A549 (cell line): ENCODE results near the gene YPEL1. TPM values are rescaled to one million over a fixed set of nuclear protein-coding genes. Genes with fewer than 3 reads are reported as not detected.

ENCODE experiments used
- ATAC-seq, 2 experiments: fragments of 200-7000 bp in 1 of 2; fragments of >200 bp in 1 of 2; cut with Nextera tagmentation in 1 of 2; cut with Tn5 transposase in 1 of 2; 3 replicates each; pipeline versions ENCODE4 v1.8.0 to v1.9.1; 2018 to 2020; ENCODE audit warnings: mild to moderate bottlenecking in 1 of 2, moderate library complexity in 1 of 2
- CTCF ChIA-PET: fragments of 300-600 bp; sonication (Branson Sonifier 250); formaldehyde crosslinking; extraction: SDS; loops from one replicate; lab custom pipeline; 2021; ENCODE audit warnings: antibody characterized with exemption, inconsistent platforms; lab: Yijun Ruan, JAX
- POLR2A ChIA-PET: fragments of 350-600 bp; formaldehyde crosslinking; extraction: SDS; loops from one replicate; lab custom pipeline; 2021; ENCODE audit warnings: antibody characterized with exemption, inconsistent platforms; lab: Yijun Ruan, JAX
- DNase-seq, 2 experiments: peaks; one replicate each; pipeline versions ENCODE4 v3.0.0 to v3.0.0-alpha.2; 2011 to 2016; ENCODE audit warnings: low read depth in 1 of 2, low spot score in 1 of 2
- FAIRE-seq: peaks from 2 replicates; lab custom pipeline; 2011; peaks lifted over from hg19 to GRCh38; lab: Jason Lieb, UNC
- H3K27ac ChIP-seq, 2 experiments: fragments of >200 bp; sonication (Bioruptor Twin); formaldehyde crosslinking; 3 replicates each; pipeline ENCODE4 v1.5.1; 2016 to 2017
- H3K4me1 ChIP-seq: fragments of >200 bp; sonication (Bioruptor Twin); formaldehyde crosslinking; 3 replicates; pipeline ENCODE4 v1.6.1; 2016
- H3K4me2 ChIP-seq: fragments of >200 bp; sonication (Bioruptor Twin); formaldehyde crosslinking; 3 replicates; pipeline ENCODE4 v1.6.1; 2016
- H3K4me3 ChIP-seq: fragments of >200 bp; sonication (Bioruptor Twin); formaldehyde crosslinking; 3 replicates; pipeline ENCODE4 v1.5.1; 2016
- H3K9me3 ChIP-seq: fragments of >200 bp; sonication (Bioruptor Twin); formaldehyde crosslinking; 3 replicates; pipeline ENCODE4 v1.6.1; 2016
- BCL3 ChIP-seq: fragments of >200 bp; sonication (Bioruptor Twin); formaldehyde crosslinking; IDR thresholded peaks from 3 replicates; pipeline ENCODE4 v1.6.1; 2016
- CBX2 ChIP-seq: fragments of 200-600 bp; sonication (generic); IDR thresholded peaks from 2 replicates; pipeline ENCODE4 v1.6.1; 2016; ENCODE audit warnings: low read depth, mild to moderate bottlenecking, borderline replicate concordance
- CEBPB ChIP-seq, 2 experiments: fragments of >200 bp in 1 of 2; sonication (Bioruptor Twin) in 1 of 2; formaldehyde crosslinking in 1 of 2; IDR thresholded peaks; 2 replicates each; pipeline ENCODE4 v1.6.1; 2012 to 2016
- CHD2 ChIP-seq: fragments of 150-350 bp; IDR thresholded peaks from 2 replicates; pipeline ENCODE4 v1.6.1; 2014; ENCODE audit warnings: low read length; ENCODE audit not compliant: partially characterized antibody
- CHD4 ChIP-seq: fragments of 200-600 bp; sonication (generic); IDR thresholded peaks from 2 replicates; pipeline ENCODE4 v1.6.1; 2016; ENCODE audit warnings: antibody characterized with exemption, mild to moderate bottlenecking, borderline replicate concordance
- ELK1 ChIP-seq: fragments of 150-350 bp; IDR thresholded peaks from 2 replicates; pipeline ENCODE4 v1.6.1; 2014; ENCODE audit warnings: low read depth, mild to moderate bottlenecking, low read length
- FOXS1 ChIP-seq: fragments of 250-450 bp; sonication (Bioruptor Pico); IDR thresholded peaks from 2 replicates; pipeline ENCODE4 v1.5.0; 2020; ENCODE audit warnings: mild to moderate bottlenecking, moderate library complexity
- HDAC2 ChIP-seq: fragments of 200-600 bp; sonication (generic); IDR thresholded peaks from 2 replicates; pipeline ENCODE4 v1.6.1; 2016
- JUNB ChIP-seq: fragments of >200 bp; sonication (Bioruptor Twin); formaldehyde crosslinking; IDR thresholded peaks from 2 replicates; pipeline ENCODE4 v1.6.1; 2016
- KDM5A ChIP-seq: fragments of 200-600 bp; sonication (generic); IDR thresholded peaks from 2 replicates; pipeline ENCODE4 v1.6.1; 2016; ENCODE audit warnings: antibody characterized with exemption, mild to moderate bottlenecking
- MAFK ChIP-seq: fragments of 450-650 bp; IDR thresholded peaks from 2 replicates; pipeline ENCODE4 v1.6.1; 2014; ENCODE audit not compliant: partially characterized antibody
- MYC ChIP-seq: IDR thresholded peaks from 2 replicates; pipeline ENCODE4 v1.6.1; 2012; ENCODE audit warnings: mild to moderate bottlenecking, inconsistent platforms, low read length, improper control_type of control experiment, borderline replicate concordance
- NFE2L2 ChIP-seq: fragments of 150-350 bp; conservative IDR thresholded peaks from 2 replicates; pipeline ENCODE4 v1.6.1; 2014; ENCODE audit warnings: low read length
- NPAS2 ChIP-seq: fragments of 250-450 bp; sonication (Bioruptor Pico); IDR thresholded peaks from 2 replicates; pipeline ENCODE4 v1.8.0; 2022; ENCODE audit warnings: mild to moderate bottlenecking, moderate library complexity, borderline replicate concordance
- POLR2A ChIP-seq: IDR thresholded peaks from 2 replicates; pipeline ENCODE4 v1.6.1; 2012; ENCODE audit warnings: mild to moderate bottlenecking, low read length
- POLR2AphosphoS2 ChIP-seq: conservative IDR thresholded peaks from 2 replicates; pipeline ENCODE4 v1.6.1; 2012; ENCODE audit warnings: low read length, improper control_type of control experiment, inconsistent platforms
- RAD21 ChIP-seq, 2 experiments: fragments of >200 bp in 1 of 2; sonication (Bioruptor Twin) in 1 of 2; formaldehyde crosslinking in 1 of 2; IDR thresholded peaks in 1 of 2; conservative IDR thresholded peaks in 1 of 2; 2 replicates in 1 of 2; 3 replicates in 1 of 2; pipeline ENCODE4 v1.6.1; 2012 to 2018; ENCODE audit warnings: inconsistent platforms in 1 of 2
- RCOR1 ChIP-seq: fragments of 150-350 bp; IDR thresholded peaks from 2 replicates; pipeline ENCODE4 v1.6.1; 2014; ENCODE audit warnings: antibody characterized with exemption, low read length, low read depth
- RFX5 ChIP-seq: fragments of 450-650 bp; IDR thresholded peaks from 2 replicates; pipeline ENCODE4 v1.7.1; 2014; ENCODE audit warnings: antibody characterized with exemption, mild to moderate bottlenecking, moderate library complexity
- RNF2 ChIP-seq: fragments of 200-600 bp; sonication (generic); IDR thresholded peaks from 2 replicates; pipeline ENCODE4 v1.6.1; 2016; ENCODE audit warnings: low read depth, mild to moderate bottlenecking, antibody characterized with exemption, moderate library complexity, borderline replicate concordance
- SMC3 ChIP-seq: fragments of >200 bp; sonication (Bioruptor Twin); formaldehyde crosslinking; IDR thresholded peaks from 3 replicates; pipeline ENCODE4 v1.6.1; 2018; ENCODE audit warnings: inconsistent platforms
- TP53 ChIP-seq: fragments of 250-450 bp; sonication (Bioruptor Pico); IDR thresholded peaks from 2 replicates; pipeline ENCODE4 v1.5.0; 2021; ENCODE audit warnings: mild to moderate bottlenecking, moderate library complexity
- ZC3H11A ChIP-seq: fragments of 450-650 bp; IDR thresholded peaks from 2 replicates; pipeline ENCODE4 v1.6.1; 2014; ENCODE audit warnings: antibody characterized with exemption, mild to moderate bottlenecking
- ZNF302 ChIP-seq: fragments of 250-450 bp; sonication (Bioruptor Pico); IDR thresholded peaks from 2 replicates; pipeline ENCODE4 v1.9.0; 2021; ENCODE audit warnings: inconsistent platforms, mild to moderate bottlenecking, moderate library complexity
- WGBS: methylation state at CpG from one replicate; pipeline ENCODE4 v1.1.6; 2017; ENCODE audit errors: missing lambda C conversion rate; 5-methylcytosine and 5-hydroxymethylcytosine counted together
- polyA plus RNA-seq, 4 experiments: library from polyadenylated mRNA; depleted of rRNA in 3 of 4; stranded (reverse); fragments of >200 nt; fragmentation: RNase III in 1 of 4; extraction: RNeasy Plus Mini Kit Qiagen cat#74134 plus additional on column Dnase treatment in 1 of 4; gene quantifications; 2 replicates in 3 of 4; 3 replicates in 1 of 4; pipeline ENCODE4 v1.2.3, GENCODE V29; 2011 to 2017
- TF ChIP-seq, protein P1 (sequence below): fragments of 450-650 bp; IDR thresholded peaks from 2 replicates; pipeline ENCODE4 v1.6.1; 2014; ENCODE audit warnings: antibody characterized with exemption
- TF ChIP-seq, protein P2 (sequence below): IDR thresholded peaks from 2 replicates; pipeline ENCODE4 v1.6.1; 2012
- TF ChIP-seq, protein P3 (sequence below): IDR thresholded peaks from 2 replicates; pipeline ENCODE4 v1.6.1; 2012
- TF ChIP-seq, protein P4 (sequence below): fragments of 250-450 bp; sonication (Bioruptor Pico); IDR thresholded peaks from 2 replicates; pipeline ENCODE4 v1.5.0; 2021; ENCODE audit warnings: mild to moderate bottlenecking, moderate library complexity, borderline replicate concordance

The YPEL1 gene
- polyA plus RNA-seq, 2 of the 4 experiments (the other 2 are of a cell fraction): 0.22 to 0.59 TPM

DNA sequence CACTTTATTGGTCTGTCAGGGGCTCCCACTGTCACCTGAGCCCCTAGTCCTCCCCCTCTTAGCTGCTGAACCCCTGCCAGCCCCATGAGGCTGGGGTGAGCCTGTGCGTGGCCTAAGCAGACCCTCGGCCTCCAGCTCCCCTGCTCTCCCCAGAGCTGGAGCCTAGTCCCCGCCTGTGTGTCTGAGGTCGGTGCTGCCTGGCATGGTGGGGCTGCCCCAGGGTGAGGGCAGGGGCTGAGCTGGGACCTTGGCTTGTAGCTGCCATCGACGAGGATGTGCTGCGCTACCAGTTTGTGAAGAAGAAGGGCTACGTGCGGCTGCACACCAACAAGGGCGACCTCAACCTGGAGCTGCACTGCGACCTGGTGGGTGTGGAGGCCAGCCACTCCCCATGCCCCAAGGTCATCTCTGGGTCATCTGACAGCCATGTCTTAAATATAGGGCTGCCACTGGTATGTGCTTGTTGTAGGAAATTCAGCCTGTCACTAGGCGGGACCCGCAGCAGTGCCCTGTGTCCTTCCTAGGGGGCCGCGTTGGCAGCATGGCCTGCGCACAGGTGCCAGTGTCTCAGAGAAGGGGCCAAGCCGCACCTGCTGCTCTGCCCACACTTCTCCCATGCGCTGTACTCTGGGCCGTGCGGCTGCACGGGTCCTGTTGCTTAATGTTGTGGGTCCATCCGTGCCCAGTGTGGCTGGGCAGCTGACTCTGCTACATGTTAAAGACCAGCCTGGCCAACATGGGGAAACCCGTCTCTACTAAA, 48.8 kb downstream of the YPEL1 start:
- 86% methylated on average over 4 of the region's 23 CpGs for WGBS
- POLR2A ChIA-PET: no interaction called here

DNA sequence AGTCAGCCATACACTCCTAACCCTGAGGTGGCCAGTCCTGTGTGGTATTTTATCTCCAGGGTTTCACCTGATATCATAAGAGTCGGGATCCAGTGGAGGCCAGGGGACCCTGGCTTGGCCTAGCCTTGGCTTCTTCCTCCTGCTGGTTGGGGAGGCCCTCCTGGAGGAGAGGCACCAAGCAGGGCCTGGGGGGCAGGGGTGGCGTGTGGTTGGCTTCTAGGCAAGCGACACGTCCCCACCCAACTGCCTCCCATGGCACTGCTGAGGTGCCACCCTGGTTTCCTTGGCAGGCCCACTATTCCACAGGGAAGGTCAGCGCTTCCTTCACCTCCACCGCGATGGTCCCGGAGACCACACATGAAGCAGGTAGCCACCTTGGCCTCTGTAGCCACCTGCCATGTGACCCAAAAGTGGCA, 49.4 kb downstream of the YPEL1 start:
- H3K9me3 ChIP-seq: no peaks in the 10 kb centered on the region
- TF ChIP-seq, protein P1, sequence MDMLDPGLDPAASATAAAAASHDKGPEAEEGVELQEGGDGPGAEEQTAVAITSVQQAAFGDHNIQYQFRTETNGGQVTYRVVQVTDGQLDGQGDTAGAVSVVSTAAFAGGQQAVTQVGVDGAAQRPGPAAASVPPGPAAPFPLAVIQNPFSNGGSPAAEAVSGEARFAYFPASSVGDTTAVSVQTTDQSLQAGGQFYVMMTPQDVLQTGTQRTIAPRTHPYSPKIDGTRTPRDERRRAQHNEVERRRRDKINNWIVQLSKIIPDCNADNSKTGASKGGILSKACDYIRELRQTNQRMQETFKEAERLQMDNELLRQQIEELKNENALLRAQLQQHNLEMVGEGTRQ: no peak
- TF ChIP-seq CHD4 (no peak), SMC3 (no peak)
- ChIA-PET POLR2A (no interaction called here), CTCF (interaction anchor here (1.4 kb wide), 1 partner anchor 11 kb away, joined by 5 read pairs; no protein-coding TSS in a partner anchor)
- no peak for ATAC-seq
- WGBS: 90% methylated on average over 5 of the region's 8 CpGs
- no peak for DNase-seq
- H3K4me2 ChIP-seq: no peak overlapping the region
- H3K4me3 ChIP-seq: no peak overlapping the region
- no peaks in the 10 kb centered on the region for H3K4me1 ChIP-seq
- FAIRE-seq: no peak
- no peak overlapping the region for H3K27ac ChIP-seq

More for the DNA sequence above, 48.8 kb downstream of the YPEL1 start:
- no peak for FAIRE-seq
- no peak for ATAC-seq
- Histone ChIP-seq H3K4me2 (no peak overlapping the region), H3K9me3 (no peaks in the 10 kb centered on the region), H3K4me3 (no peak overlapping the region), H3K4me1 (no peaks in the 10 kb centered on the region), H3K27ac (no peak overlapping the region)
- TF ChIP-seq CHD2 (no peak), ZC3H11A (no peak), NPAS2 (CRISPR knock-in tag) (no peak), BCL3 (no peak), ZNF302 (CRISPR knock-in tag) (no peak), JUNB (no peak), CHD4 (no peak), RCOR1 (no peak), TP53 (CRISPR knock-in tag) (no peak), CEBPB (IDR thresholded peaks at IDR 0.05) (no peak), RFX5 (no peak), RAD21 (conservative IDR thresholded peaks at IDR 0.05 in 1 of 2, IDR thresholded peaks at IDR 0.05 in 1 of 2) (no peak), FOXS1 (CRISPR knock-in tag) (no peak), KDM5A (no peak), MAFK (no peak), CBX2 (no peak), NFE2L2 (no peak), HDAC2 (no peak)
- TF ChIP-seq, protein P2, sequence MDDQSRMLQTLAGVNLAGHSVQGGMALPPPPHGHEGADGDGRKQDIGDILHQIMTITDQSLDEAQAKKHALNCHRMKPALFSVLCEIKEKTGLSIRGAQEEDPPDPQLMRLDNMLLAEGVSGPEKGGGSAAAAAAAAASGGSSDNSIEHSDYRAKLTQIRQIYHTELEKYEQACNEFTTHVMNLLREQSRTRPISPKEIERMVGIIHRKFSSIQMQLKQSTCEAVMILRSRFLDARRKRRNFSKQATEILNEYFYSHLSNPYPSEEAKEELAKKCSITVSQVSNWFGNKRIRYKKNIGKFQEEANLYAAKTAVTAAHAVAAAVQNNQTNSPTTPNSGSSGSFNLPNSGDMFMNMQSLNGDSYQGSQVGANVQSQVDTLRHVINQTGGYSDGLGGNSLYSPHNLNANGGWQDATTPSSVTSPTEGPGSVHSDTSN: no peak
- CTCF ChIA-PET: interaction anchor here (1.1 to 1.4 kb wide), 2 partner anchors 10 to 12 kb away, joined by 3 to 5 read pairs; no protein-coding TSS in a partner anchor
- no peak for DNase-seq

DNA sequence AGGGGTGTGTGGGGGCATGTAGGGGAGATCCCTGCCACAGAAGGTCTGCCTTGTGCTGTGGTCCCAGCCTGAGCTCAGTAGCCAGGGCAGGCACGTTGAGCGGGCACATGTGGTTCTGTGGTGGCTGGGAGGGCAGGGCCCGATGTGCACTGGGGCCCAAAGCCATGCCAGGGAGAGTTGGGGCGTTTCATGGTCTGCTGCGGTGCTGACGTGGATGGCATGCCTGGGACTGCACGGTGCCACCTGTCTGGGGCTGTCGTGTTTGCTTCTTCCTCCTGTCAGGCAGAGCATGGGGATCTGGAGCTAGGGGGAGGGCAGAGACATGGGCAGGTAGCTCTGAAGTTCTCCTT, 50.5 kb downstream of the YPEL1 start:
- no peak for ATAC-seq
- Histone ChIP-seq H3K4me3 (no peak overlapping the region), H3K9me3 (no peaks in the 10 kb centered on the region), H3K27ac (no peak overlapping the region), H3K4me2 (no peak overlapping the region), H3K4me1 (no peaks in the 10 kb centered on the region)
- no peak for DNase-seq
- WGBS: 91% methylated on average over 7 of the region's 8 CpGs
- ChIA-PET CTCF (interaction anchor here (0.6 kb wide), 1 partner anchor 41 kb away, joined by 4 read pairs; no protein-coding TSS in a partner anchor), POLR2A (no interaction called here)
- FAIRE-seq: no peak
- no peak for TF ChIP-seq POLR2AphosphoS2
- TF ChIP-seq ELK1: no peak
- no peak for TF ChIP-seq POLR2A
- TF ChIP-seq, protein P3, sequence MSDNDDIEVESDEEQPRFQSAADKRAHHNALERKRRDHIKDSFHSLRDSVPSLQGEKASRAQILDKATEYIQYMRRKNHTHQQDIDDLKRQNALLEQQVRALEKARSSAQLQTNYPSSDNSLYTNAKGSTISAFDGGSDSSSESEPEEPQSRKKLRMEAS: no peak
- TF ChIP-seq, protein P4, sequence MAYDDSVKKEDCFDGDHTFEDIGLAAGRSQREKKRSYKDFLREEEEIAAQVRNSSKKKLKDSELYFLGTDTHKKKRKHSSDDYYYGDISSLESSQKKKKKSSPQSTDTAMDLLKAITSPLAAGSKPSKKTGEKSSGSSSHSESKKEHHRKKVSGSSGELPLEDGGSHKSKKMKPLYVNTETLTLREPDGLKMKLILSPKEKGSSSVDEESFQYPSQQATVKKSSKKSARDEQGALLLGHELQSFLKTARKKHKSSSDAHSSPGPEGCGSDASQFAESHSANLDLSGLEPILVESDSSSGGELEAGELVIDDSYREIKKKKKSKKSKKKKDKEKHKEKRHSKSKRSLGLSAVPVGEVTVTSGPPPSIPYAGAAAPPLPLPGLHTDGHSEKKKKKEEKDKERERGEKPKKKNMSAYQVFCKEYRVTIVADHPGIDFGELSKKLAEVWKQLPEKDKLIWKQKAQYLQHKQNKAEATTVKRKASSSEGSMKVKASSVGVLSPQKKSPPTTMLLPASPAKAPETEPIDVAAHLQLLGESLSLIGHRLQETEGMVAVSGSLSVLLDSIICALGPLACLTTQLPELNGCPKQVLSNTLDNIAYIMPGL: no peak
- TF ChIP-seq RNF2: no peak
- TF ChIP-seq RAD21 (conservative IDR thresholded peaks at IDR 0.05 in 1 of 2, IDR thresholded peaks at IDR 0.05 in 1 of 2): no peak
- no peak for TF ChIP-seq MYC
- TF ChIP-seq JUNB: no peak
